ENCODE measurements around the gene CRTAP. TPM values are rescaled to one million over a fixed set of nuclear protein-coding genes. Genes with fewer than 3 reads are reported as not detected.
"Not testable (repeated sequence)": the region's sequence is repeated elsewhere in the genome, so short reads cannot be mapped to it uniquely, and the experiment has no call there.

CRTAP gene
- total and polyA plus RNA-seq, 7 experiments from 2014 or later, result 27.1 to 86.1 (median 46.4) TPM

DNA sequence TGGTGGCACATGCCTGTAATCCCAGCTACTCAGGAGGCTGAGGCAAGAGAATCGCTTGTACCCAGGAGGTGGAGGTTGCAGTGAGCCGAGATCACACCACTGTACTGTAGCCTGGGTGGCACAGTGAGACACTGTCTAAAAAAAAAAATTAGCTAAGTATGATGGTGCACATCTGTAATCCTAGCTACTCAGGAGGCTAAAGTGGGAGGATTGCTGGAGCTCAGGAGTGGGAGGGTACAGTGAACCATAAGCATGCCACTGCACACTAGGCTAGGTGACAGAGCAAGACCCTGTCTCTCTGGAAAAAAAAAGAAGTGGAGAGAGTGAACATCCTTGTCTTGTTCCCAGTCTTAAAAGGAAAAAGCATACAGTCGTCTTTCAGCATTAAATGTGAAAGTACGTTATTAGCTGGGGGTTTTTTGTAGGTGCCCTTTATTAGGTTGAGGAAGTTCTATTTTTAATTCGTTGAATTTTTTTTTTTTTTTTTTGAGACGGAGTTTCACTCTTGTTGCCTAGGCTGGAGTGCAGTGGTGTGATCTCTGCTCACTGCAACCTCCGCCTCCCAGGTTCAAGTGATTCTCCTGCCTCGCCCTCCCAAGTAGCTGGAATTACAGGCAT lies 25.3 kb downstream of the CRTAP start:
- ATAC-seq; POLR2A ChIA-PET; DNase-seq; H3K9me3 Mint-ChIP-seq; H3K4me3 Mint-ChIP-seq; H3K4me3 ChIP-seq (ENCODE audit: low read length); H3K27me3 Mint-ChIP-seq; H3K9me3 ChIP-seq (ENCODE audit: control insufficient read depth in 2 of 3, low read length in 3 of 3); intact Hi-C loops (cut with micrococcal nuclease); H3K4me1 Mint-ChIP-seq; H3K27ac ChIP-seq (ENCODE audit: low read depth, low read length); H3K27me3 ChIP-seq (ENCODE audit: control insufficient read depth in 2 of 2, insufficient read depth in 2 of 2, low read length in 2 of 2); H3K27ac Mint-ChIP-seq; H3K4me1 ChIP-seq (ENCODE audit: control insufficient read depth in 2 of 2, insufficient read depth in 2 of 2, low read length in 2 of 2): not testable (repeated sequence)
- peaks cover 2 to 20% (median 4%) of the 10 kb centered on the region in 3 experiments for H3K36me3 ChIP-seq (ENCODE audit: control insufficient read depth in 2 of 3, insufficient read depth in 3 of 3, low read length in 3 of 3)
- CTCF ChIA-PET, result interaction anchor here (0.7 kb wide), 1 partner anchor 12 kb away, joined by 3 read pairs; no protein-coding TSS in a partner anchor
- H3K36me3 Mint-ChIP-seq, result peaks cover 8 to 65% (median 35%) of the 10 kb centered on the region in 5 donors

DNA sequence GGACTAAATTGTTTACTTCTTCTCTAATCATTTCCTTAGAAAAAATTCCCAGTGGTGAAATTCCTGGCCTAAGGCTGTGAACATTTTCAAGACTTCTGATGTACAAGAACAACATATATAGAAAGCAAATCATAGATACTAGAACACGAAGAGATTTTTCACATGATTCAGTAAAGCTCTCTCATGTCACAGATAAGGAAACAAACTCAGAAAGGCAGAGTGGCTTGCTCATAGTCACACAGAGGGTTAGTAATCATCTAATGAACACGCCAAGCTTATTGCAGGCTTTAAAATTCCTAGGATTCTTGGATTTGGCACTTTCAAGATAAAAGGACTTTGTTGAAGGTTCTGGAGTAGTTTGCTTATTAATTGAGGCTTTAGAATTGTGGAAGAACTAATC lies 26.2 kb downstream of the CRTAP start:
- no peak for ATAC-seq
- Mint-ChIP-seq H3K27me3 (no peaks in the 10 kb centered on the region), H3K36me3 (peaks cover 8 to 64% (median 32%) of the 10 kb centered on the region in 5 donors), H3K4me3 (no peak overlapping the region), H3K9me3 (no peaks in the 10 kb centered on the region), H3K4me1 (peaks cover 0 to 1% (median 0%) of the 10 kb centered on the region in 7 donors), H3K27ac (no peak overlapping the region)
- H3K27me3 ChIP-seq (ENCODE audit: control insufficient read depth in 2 of 2, insufficient read depth in 2 of 2, low read length in 2 of 2), result no peaks in the 10 kb centered on the region
- no peak overlapping the region for H3K27ac ChIP-seq (ENCODE audit: low read depth, low read length)
- no peaks in the 10 kb centered on the region for H3K9me3 ChIP-seq (ENCODE audit: control insufficient read depth in 2 of 3, low read length in 3 of 3)
- peaks cover 0 to 16% (median 4%) of the 10 kb centered on the region in 3 experiments for H3K36me3 ChIP-seq (ENCODE audit: control insufficient read depth in 2 of 3, insufficient read depth in 3 of 3, low read length in 3 of 3)
- DNase-seq, result no peak
- POLR2A ChIA-PET, result no interaction called here
- no peak overlapping the region for H3K4me3 ChIP-seq (ENCODE audit: low read length)
- CTCF ChIA-PET, result interaction anchor here (0.7 kb wide), 1 partner anchor 8 kb away, joined by 3 read pairs; no protein-coding TSS in a partner anchor
- intact Hi-C loops (cut with micrococcal nuclease), result no loop called here
- no peaks in the 10 kb centered on the region for H3K4me1 ChIP-seq (ENCODE audit: control insufficient read depth in 2 of 2, insufficient read depth in 2 of 2, low read length in 2 of 2)

DNA sequence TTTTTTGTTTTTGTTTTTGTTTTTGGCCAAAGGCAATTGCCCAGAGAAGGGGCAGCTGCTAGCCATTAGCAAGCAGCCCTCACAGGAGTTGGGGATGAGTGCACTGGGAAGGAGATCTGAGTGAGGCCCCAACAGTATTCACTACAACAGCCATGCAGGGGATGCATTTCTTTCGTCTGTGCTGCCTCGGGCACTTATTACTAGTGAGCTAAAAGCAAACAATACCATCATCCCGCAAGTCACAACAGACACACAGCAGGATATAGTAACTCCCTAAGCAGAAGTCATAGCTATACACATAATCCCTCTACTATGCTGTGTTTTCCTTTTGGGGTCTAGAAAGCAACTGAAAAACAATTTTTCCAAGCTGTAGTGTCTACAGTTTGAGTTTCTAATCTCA lies 27.2 kb downstream of the CRTAP start:
- DNase-seq (no peak), ATAC-seq (no peak)
- H3K9me3 Mint-ChIP-seq, result no peaks in the 10 kb centered on the region
- H3K4me1 Mint-ChIP-seq, result peaks cover 0 to 1% (median 0%) of the 10 kb centered on the region in 7 donors
- no peaks in the 10 kb centered on the region for H3K9me3 ChIP-seq (ENCODE audit: control insufficient read depth in 2 of 3, low read length in 3 of 3)
- H3K4me3 Mint-ChIP-seq, result no peak overlapping the region
- CTCF ChIA-PET, result no interaction called here
- peaks cover 8 to 61% (median 25%) of the 10 kb centered on the region in 5 donors for H3K36me3 Mint-ChIP-seq
- no peak overlapping the region for H3K27ac ChIP-seq (ENCODE audit: low read depth, low read length)
- no peak overlapping the region for H3K27ac Mint-ChIP-seq
- no peaks in the 10 kb centered on the region for H3K27me3 ChIP-seq (ENCODE audit: control insufficient read depth in 2 of 2, insufficient read depth in 2 of 2, low read length in 2 of 2)
- H3K4me3 ChIP-seq (ENCODE audit: low read length), result no peak overlapping the region
- H3K4me1 ChIP-seq (ENCODE audit: control insufficient read depth in 2 of 2, insufficient read depth in 2 of 2, low read length in 2 of 2), result no peaks in the 10 kb centered on the region
- POLR2A ChIA-PET, result no interaction called here
- intact Hi-C loops (cut with micrococcal nuclease), result no loop called here
- H3K27me3 Mint-ChIP-seq, result no peaks in the 10 kb centered on the region
- peaks cover 0 to 13% (median 0%) of the 10 kb centered on the region in 3 experiments for H3K36me3 ChIP-seq (ENCODE audit: control insufficient read depth in 2 of 3, insufficient read depth in 3 of 3, low read length in 3 of 3)

DNA sequence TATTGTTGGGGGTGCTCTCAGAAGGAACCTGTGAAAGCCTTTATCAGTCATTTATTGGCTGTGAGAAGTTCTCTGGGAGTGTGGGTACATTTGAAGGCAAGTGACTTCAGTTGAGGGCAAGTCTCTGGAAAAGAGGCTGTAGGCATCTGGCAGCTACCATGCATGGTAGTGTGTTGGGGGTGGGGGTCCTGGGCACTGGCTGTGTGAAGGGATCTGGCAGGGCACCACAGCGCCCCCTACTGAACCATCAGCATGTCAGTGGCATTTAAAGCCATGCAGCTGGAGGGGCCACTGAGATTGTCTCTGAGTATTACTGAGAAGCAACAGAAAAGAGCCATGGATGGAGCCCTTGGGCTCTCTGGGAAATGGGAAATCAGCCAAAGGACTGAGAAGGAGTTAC lies 30.6 kb downstream of the CRTAP start:
- no peak overlapping the region for H3K27ac Mint-ChIP-seq
- Histone ChIP-seq H3K9me3 (ENCODE audit: control insufficient read depth in 2 of 3, low read length in 3 of 3) (no peaks in the 10 kb centered on the region), H3K4me3 (ENCODE audit: low read length) (no peak overlapping the region), H3K27ac (ENCODE audit: low read depth, low read length) (no peak overlapping the region), H3K27me3 (ENCODE audit: control insufficient read depth in 2 of 2, insufficient read depth in 2 of 2, low read length in 2 of 2) (no peaks in the 10 kb centered on the region), H3K36me3 (ENCODE audit: control insufficient read depth in 2 of 3, insufficient read depth in 3 of 3, low read length in 3 of 3) (peaks cover 0 to 11% (median 0%) of the 10 kb centered on the region in 3 experiments), H3K4me1 (ENCODE audit: control insufficient read depth in 2 of 2, insufficient read depth in 2 of 2, low read length in 2 of 2) (no peaks in the 10 kb centered on the region)
- intact Hi-C loops (cut with micrococcal nuclease), result no loop called here
- H3K4me1 Mint-ChIP-seq, result peaks cover 0 to 5% (median 0%) of the 10 kb centered on the region in 7 donors
- ATAC-seq (no peak), DNase-seq (peak in 1 of 9 donors; percentile 5)
- no peaks in the 10 kb centered on the region for H3K9me3 Mint-ChIP-seq
- H3K36me3 Mint-ChIP-seq, result peaks cover 2 to 43% (median 14%) of the 10 kb centered on the region in 5 donors
- POLR2A ChIA-PET, result no interaction called here
- peaks cover 0 to 8% (median 0%) of the 10 kb centered on the region in 5 donors for H3K27me3 Mint-ChIP-seq
- no peak overlapping the region for H3K4me3 Mint-ChIP-seq
- CTCF ChIA-PET, result no interaction called here

DNA sequence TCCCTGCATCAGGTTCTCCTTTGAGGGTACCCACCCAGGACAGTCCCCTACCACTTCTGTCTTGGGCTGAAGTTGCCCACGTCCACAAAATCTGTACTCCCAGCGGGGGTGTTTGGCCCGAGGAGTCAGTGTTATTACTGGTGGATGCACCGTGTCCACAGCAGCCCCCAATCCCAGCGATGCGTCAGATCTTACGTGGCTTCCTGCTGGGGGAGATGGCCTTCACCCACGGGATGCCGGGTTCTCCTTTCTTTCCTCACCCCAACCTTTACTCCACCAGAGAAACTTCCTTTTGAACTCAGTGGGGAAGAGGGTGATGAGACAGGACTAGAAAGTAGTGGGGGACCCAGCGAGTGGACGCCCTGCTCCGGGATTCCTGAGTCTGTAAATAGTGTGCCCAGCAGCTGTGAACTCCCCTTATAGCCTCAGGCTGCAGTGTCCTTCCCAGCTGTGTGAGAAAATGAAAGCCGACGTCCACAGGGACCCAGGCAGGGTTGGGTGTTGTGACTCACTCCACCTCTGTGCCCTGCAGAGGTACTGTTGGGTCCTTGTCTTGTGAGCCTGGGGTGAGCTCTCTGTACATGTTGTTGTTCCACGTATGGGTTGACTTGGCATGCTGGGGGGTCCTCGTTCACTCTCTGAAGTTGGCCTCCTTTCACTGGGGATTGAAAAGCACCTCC lies 31.5 kb downstream of the CRTAP start:
- Mint-ChIP-seq H3K36me3 (peaks cover 2 to 43% (median 14%) of the 10 kb centered on the region in 5 donors), H3K9me3 (no peaks in the 10 kb centered on the region), H3K4me3 (no peak overlapping the region), H3K27me3 (peaks cover 0 to 8% (median 0%) of the 10 kb centered on the region in 5 donors), H3K4me1 (peaks cover 0 to 5% (median 0%) of the 10 kb centered on the region in 7 donors), H3K27ac (no peak overlapping the region)
- H3K4me1 ChIP-seq (ENCODE audit: control insufficient read depth in 2 of 2, insufficient read depth in 2 of 2, low read length in 2 of 2), result no peaks in the 10 kb centered on the region
- H3K27ac ChIP-seq (ENCODE audit: low read depth, low read length), result no peak overlapping the region
- H3K4me3 ChIP-seq (ENCODE audit: low read length), result no peak overlapping the region
- ATAC-seq, result no peak
- no peaks in the 10 kb centered on the region for H3K27me3 ChIP-seq (ENCODE audit: control insufficient read depth in 2 of 2, insufficient read depth in 2 of 2, low read length in 2 of 2)
- H3K9me3 ChIP-seq (ENCODE audit: control insufficient read depth in 2 of 3, low read length in 3 of 3), result no peaks in the 10 kb centered on the region
- intact Hi-C loops (cut with micrococcal nuclease), result no loop called here
- ChIA-PET CTCF (interaction anchor here (0.5 kb wide), 1 partner anchor 11 kb away, joined by 3 read pairs; no protein-coding TSS in a partner anchor), POLR2A (no interaction called here)
- no peak for DNase-seq
- H3K36me3 ChIP-seq (ENCODE audit: control insufficient read depth in 2 of 3, insufficient read depth in 3 of 3, low read length in 3 of 3), result peaks cover 0 to 11% (median 0%) of the 10 kb centered on the region in 3 experiments

DNA sequence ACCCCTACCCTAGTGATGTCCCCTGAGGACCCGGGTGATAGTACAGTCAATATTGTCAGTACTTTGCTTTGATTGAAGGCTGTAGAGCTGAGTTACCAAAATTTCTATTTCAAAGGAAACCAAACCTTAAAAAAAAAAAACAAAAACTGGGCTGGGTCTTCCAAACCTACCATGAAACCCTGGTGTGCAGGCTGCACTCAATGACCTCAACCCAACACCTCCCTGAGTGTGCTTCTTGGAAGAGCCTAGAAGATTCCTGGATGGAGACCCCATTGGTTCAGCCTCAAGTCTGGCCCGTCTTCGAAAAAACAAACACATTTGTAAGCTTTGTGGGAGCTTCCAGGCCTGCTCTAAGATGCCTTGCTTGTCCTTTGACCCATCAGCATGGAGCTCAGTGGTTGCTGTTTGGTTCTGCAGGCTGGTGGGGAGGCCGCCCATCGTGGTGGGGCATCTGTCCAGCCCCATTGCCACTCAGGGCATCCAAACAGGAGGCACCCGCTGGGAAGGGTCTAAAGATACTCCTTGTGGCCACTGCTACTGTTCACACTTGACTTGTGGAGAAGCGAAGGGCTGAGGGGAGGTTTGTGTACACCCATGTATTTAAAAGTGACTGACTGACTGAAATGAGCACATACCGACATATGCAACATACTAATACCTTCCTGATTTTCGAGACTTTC lies 32.2 kb downstream of the CRTAP start:
- DNase-seq (no peak), ATAC-seq (no peak)
- Mint-ChIP-seq H3K36me3 (peaks cover 2 to 37% (median 14%) of the 10 kb centered on the region in 5 donors), H3K4me1 (peaks cover 0 to 5% (median 0%) of the 10 kb centered on the region in 7 donors), H3K27ac (no peak overlapping the region), H3K9me3 (no peaks in the 10 kb centered on the region), H3K27me3 (peaks cover 0 to 8% (median 0%) of the 10 kb centered on the region in 5 donors), H3K4me3 (no peak overlapping the region)
- no peak overlapping the region for H3K4me3 ChIP-seq (ENCODE audit: low read length)
- peaks cover 0 to 11% (median 0%) of the 10 kb centered on the region in 3 experiments for H3K36me3 ChIP-seq (ENCODE audit: control insufficient read depth in 2 of 3, insufficient read depth in 3 of 3, low read length in 3 of 3)
- intact Hi-C loops (cut with micrococcal nuclease), result no loop called here
- H3K4me1 ChIP-seq (ENCODE audit: control insufficient read depth in 2 of 2, insufficient read depth in 2 of 2, low read length in 2 of 2), result no peaks in the 10 kb centered on the region
- H3K27me3 ChIP-seq (ENCODE audit: control insufficient read depth in 2 of 2, insufficient read depth in 2 of 2, low read length in 2 of 2), result no peaks in the 10 kb centered on the region
- no peak overlapping the region for H3K27ac ChIP-seq (ENCODE audit: low read depth, low read length)
- no peaks in the 10 kb centered on the region for H3K9me3 ChIP-seq (ENCODE audit: control insufficient read depth in 2 of 3, low read length in 3 of 3)
- ChIA-PET POLR2A (no interaction called here), CTCF (interaction anchor here (0.5 to 1.0 kb wide), 2 partner anchors 10 to 14 kb away, joined by 3 read pairs; no protein-coding TSS in a partner anchor)
